ENCODE results near the gene GALNT11. TPM values are rescaled to one million over a fixed set of nuclear protein-coding genes. Genes with fewer than 3 reads are reported as not detected.

The GALNT11 gene
- total RNA-seq, 1 donor from 2014 or later = 40.5 TPM

DNA sequence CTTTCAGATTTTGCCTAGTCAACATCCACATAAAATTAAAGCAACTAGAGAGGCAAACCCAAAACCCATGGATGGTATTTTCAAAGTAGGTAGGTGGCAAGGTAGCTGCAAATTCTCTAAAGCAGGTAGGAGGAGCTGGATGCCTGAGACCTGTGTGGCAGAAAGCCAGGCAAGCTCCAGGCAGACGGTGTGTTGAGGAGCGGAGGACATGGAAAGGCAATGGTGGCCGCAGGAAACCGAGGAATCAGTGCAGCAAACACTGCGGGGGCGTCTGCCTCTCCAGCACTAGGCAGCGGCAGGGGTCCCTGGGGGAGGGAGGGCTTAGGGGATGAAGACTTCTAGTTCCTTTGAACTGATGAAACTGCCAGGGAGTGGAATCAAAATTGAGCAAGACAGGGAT, 101.3 kb downstream of the GALNT11 start:
- Histone ChIP-seq H3K9me3 (no peaks in the 10 kb centered on the region), H3K27ac (no peak overlapping the region), H3K36me3 (peaks cover 77% of the 10 kb centered on the region), H3K4me3 (no peak overlapping the region), H3K27me3 (no peaks in the 10 kb centered on the region), H3K4me1 (no peaks in the 10 kb centered on the region)
- DNase-seq (no peak), ATAC-seq (no peak)
- TF ChIP-seq, protein P1, sequence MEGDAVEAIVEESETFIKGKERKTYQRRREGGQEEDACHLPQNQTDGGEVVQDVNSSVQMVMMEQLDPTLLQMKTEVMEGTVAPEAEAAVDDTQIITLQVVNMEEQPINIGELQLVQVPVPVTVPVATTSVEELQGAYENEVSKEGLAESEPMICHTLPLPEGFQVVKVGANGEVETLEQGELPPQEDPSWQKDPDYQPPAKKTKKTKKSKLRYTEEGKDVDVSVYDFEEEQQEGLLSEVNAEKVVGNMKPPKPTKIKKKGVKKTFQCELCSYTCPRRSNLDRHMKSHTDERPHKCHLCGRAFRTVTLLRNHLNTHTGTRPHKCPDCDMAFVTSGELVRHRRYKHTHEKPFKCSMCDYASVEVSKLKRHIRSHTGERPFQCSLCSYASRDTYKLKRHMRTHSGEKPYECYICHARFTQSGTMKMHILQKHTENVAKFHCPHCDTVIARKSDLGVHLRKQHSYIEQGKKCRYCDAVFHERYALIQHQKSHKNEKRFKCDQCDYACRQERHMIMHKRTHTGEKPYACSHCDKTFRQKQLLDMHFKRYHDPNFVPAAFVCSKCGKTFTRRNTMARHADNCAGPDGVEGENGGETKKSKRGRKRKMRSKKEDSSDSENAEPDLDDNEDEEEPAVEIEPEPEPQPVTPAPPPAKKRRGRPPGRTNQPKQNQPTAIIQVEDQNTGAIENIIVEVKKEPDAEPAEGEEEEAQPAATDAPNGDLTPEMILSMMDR (IDR thresholded peaks at IDR 0.05) = no peak
- intact Hi-C loops (cut with DNase I) = no loop called here

DNA sequence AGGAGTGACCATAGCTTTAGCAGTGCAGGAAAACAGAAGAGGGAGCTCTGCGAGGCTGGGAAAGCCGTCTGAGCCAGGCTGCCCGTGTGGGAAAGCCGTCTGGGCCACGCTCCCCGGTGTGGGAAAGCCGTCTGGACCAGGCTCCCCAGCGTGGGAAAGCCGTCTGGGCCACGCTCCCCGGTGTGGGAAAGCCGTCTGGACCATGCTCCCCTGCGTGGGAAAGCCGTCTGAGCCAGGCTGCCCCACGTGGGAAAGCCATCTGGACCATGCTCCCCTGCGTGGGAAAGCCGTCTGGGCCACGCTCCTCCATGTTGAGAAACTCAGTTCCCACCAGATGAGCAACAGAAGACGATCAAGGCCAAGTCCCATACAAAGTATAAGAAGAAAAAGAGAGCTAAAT, 101.8 kb downstream of the GALNT11 start:
- Histone ChIP-seq H3K4me1 (no peaks in the 10 kb centered on the region), H3K4me3 (no peak overlapping the region), H3K27me3 (no peaks in the 10 kb centered on the region), H3K36me3 (peaks cover 77% of the 10 kb centered on the region), H3K9me3 (no peaks in the 10 kb centered on the region), H3K27ac (no peak overlapping the region)
- intact Hi-C loops (cut with DNase I) = no loop called here
- TF ChIP-seq, protein P1 (IDR thresholded peaks at IDR 0.05) = no peak
- ATAC-seq (no peak), DNase-seq (no peak)

DNA sequence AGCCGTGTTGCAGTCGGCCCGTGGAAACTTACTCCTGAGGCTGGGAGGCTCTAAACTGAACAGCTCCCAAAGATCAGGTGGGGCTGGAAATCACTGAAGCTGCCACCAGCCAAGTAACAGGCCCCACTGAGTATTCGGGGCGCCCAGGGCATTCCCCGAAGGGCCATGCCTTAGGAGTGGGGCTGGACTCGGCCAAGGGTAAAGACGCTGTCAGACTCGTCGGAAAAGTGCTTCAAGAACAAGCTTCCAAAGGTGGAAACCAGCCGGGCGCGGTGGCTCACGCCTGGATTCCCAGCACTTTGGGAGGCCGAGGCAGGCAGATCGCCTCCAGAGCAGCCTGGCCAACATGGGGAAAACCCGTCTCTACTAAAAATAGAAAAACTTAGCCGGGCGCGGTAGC, 102.8 kb downstream of the GALNT11 start:
- intact Hi-C loops (cut with DNase I) = no loop called here
- Histone ChIP-seq H3K27ac (no peak overlapping the region), H3K27me3 (no peaks in the 10 kb centered on the region), H3K36me3 (peaks cover 73% of the 10 kb centered on the region), H3K9me3 (no peaks in the 10 kb centered on the region), H3K4me3 (no peak overlapping the region), H3K4me1 (no peaks in the 10 kb centered on the region)
- ATAC-seq (no peak), DNase-seq (no peak)
- TF ChIP-seq, protein P1 (IDR thresholded peaks at IDR 0.05) = no peak

DNA sequence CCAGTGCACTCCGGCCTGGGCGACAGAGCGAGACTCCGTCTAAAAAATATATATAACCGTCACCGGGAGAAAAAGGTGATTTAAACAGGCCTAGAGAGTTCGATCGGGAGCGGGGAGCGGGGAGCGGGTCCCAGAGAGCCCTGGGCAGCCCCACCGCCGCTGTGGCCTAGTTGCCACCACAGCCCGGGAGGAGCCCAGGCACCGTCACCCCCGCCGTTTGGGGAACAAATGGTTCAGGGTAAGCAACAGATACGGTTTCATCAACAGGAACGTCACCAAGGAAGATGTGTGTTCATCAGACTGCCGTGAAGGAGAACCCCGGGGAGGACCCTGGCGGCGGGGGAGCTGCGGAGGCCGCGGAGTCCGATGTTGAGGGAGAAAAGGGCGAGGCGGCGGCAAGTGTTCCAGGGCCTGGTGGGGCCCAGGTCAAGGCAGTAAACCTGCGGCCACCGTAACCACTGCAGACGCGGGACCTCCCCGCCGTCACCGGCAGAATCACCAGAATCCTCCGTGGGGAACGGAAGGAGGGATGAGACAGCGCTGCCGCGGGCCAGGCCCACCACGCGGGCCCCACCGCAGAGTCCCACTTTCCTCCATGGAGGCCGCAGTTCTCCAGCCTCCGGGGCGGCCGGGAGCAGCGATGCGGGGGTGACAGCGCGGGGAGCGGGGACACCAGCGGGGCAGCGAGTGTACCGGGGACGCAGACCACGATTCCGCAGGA, 103.4 kb downstream of the GALNT11 start:
- ATAC-seq (no peak), DNase-seq (no peak)
- H3K9me3 ChIP-seq = no peaks in the 10 kb centered on the region
- no peak overlapping the region for H3K4me3 ChIP-seq
- peaks cover 67% of the 10 kb centered on the region for H3K36me3 ChIP-seq
- no peaks in the 10 kb centered on the region for H3K4me1 ChIP-seq
- H3K27me3 ChIP-seq = no peaks in the 10 kb centered on the region
- TF ChIP-seq, protein P1 (IDR thresholded peaks at IDR 0.05) = no peak
- intact Hi-C loops (cut with DNase I) = no loop called here
- no peak overlapping the region for H3K27ac ChIP-seq

DNA sequence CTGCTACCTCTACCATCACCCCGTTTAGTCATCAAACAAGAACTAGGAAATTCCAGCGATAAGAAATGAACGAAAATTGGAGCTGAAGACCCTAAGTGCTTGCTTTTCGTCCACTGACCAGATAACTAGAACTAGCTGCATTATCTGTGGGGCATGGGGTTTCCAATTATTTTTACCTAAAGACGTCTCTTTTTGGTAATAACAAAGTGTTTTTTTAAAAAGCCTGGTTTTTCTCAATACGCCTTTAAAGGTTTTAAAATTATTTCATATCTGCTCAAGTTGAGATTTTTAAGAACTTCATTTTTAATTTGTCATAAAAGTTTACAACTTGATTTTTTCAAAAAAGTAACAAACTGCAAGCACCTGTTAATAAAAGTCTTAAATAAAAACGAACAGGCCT, 104.2 kb downstream of the GALNT11 start:
- ATAC-seq (no peak), DNase-seq (no peak)
- no peak overlapping the region for H3K27ac ChIP-seq
- H3K4me1 ChIP-seq = no peaks in the 10 kb centered on the region
- H3K9me3 ChIP-seq = no peaks in the 10 kb centered on the region
- H3K36me3 ChIP-seq = peaks cover 59% of the 10 kb centered on the region
- no peaks in the 10 kb centered on the region for H3K27me3 ChIP-seq
- intact Hi-C loops (cut with DNase I) = no loop called here
- H3K4me3 ChIP-seq = no peak overlapping the region
- TF ChIP-seq, protein P1 (IDR thresholded peaks at IDR 0.05) = no peak

Data from upper lobe of right lung (tissue), 1 donor.